Mesendoderm (in vitro differentiated cells): ENCODE measurements around the gene PLCB1.

ENCODE experiments used
- DNase-seq: peaks from one replicate; pipeline ENCODE4 v3.0.0; 2013
- H2AK5ac ChIP-seq: 2 replicates; pipeline ENCODE4 v1.6.1; 2013; ENCODE audit warnings: low read length, inconsistent platforms
- H2BK120ac ChIP-seq: 2 replicates; pipeline ENCODE4 v1.6.1; 2013; ENCODE audit warnings: low read depth, mild to moderate bottlenecking, low read length, moderate library complexity, mixed read lengths
- H2BK15ac ChIP-seq: replicated peaks from 2 replicates; pipeline ENCODE4 v1.6.1; 2013; ENCODE audit warnings: low read depth, mild to moderate bottlenecking, moderate library complexity
- H2BK5ac ChIP-seq: 2 replicates; pipeline ENCODE4 v1.6.1; 2013; ENCODE audit warnings: low read length, inconsistent platforms
- H3K18ac ChIP-seq: 2 replicates; pipeline ENCODE4 v1.6.1; 2013; ENCODE audit warnings: mild to moderate bottlenecking, low read length, mixed read lengths
- H3K23ac ChIP-seq: one replicate; pipeline ENCODE4 v1.6.1; 2013; ENCODE audit warnings: low read length
- H3K27ac ChIP-seq: 2 replicates; pipeline ENCODE4 v1.5.1; 2013; ENCODE audit warnings: low read depth, mild to moderate bottlenecking, inconsistent platforms, low read length, moderate library complexity
- H3K27me3 ChIP-seq: 2 replicates; pipeline ENCODE4 v1.6.1; 2013; ENCODE audit warnings: low read length, control low read depth, mild to moderate bottlenecking, inconsistent platforms; ENCODE audit not compliant: insufficient read depth, poor library complexity
- H3K36me3 ChIP-seq: 2 replicates; pipeline ENCODE4 v1.6.1; 2013; ENCODE audit warnings: low read length, inconsistent platforms; ENCODE audit not compliant: control insufficient read depth, insufficient read depth
- H3K4ac ChIP-seq: one replicate; pipeline ENCODE4 v1.6.1; 2013; ENCODE audit warnings: low read depth, mild to moderate bottlenecking, low read length, moderate library complexity
- H3K4me1 ChIP-seq: 2 replicates; pipeline ENCODE4 v1.6.1; 2013; ENCODE audit warnings: low read depth, low read length, inconsistent platforms; ENCODE audit not compliant: control insufficient read depth
- H3K4me2 ChIP-seq: 2 replicates; pipeline ENCODE4 v1.6.1; 2013; ENCODE audit warnings: low read length
- H3K4me3 ChIP-seq: 2 replicates; pipeline ENCODE4 v1.5.1; 2013; ENCODE audit warnings: mild to moderate bottlenecking, low read length
- H3K56ac ChIP-seq: one replicate; pipeline ENCODE4 v1.6.1; 2013; ENCODE audit warnings: low read length
- H3K79me1 ChIP-seq: 2 replicates; pipeline ENCODE4 v1.6.1; 2013; ENCODE audit warnings: low read length, inconsistent platforms
- H3K79me2 ChIP-seq: 2 replicates; pipeline ENCODE4 v1.6.1; 2013; ENCODE audit warnings: mild to moderate bottlenecking, low read length; ENCODE audit not compliant: control insufficient read depth, insufficient read depth
- H3K9ac ChIP-seq: 2 replicates; pipeline ENCODE4 v1.6.1; 2013; ENCODE audit warnings: low read length, inconsistent platforms
- H4K5ac ChIP-seq: one replicate; pipeline ENCODE4 v1.6.1; 2013; ENCODE audit warnings: low read length
- H4K8ac ChIP-seq: one replicate; pipeline ENCODE4 v1.6.1; 2013; ENCODE audit warnings: low read depth, mild to moderate bottlenecking, control low read depth, low read length, moderate library complexity
- WGBS: extraction: QIAGEN DNeasy Blood & Tissue Kit; methylation state at CpG from one replicate; pipeline ENCODE4 v1.1.7; 2013; ENCODE audit warnings: low lambda C conversion rate, missing lambda C conversion rate; ENCODE audit not compliant: insufficient coverage; ENCODE audit errors: extremely low coverage; 5-methylcytosine and 5-hydroxymethylcytosine counted together

Gene PLCB1

GRCh38 chr20:8162610-8163009 is 30.5 kb downstream of the PLCB1 start:
- no peak overlapping the region for H3K27ac ChIP-seq

GRCh38 chr20:8163543-8163942 is 31.5 kb downstream of the PLCB1 start:
- no peak overlapping the region for H3K4me3 ChIP-seq
- H2BK120ac ChIP-seq: no peak overlapping the region
- no peak overlapping the region for H2BK5ac ChIP-seq
- H3K27me3 ChIP-seq: no peaks in the 10 kb centered on the region
- no peaks in the 10 kb centered on the region for H3K36me3 ChIP-seq
- no peak overlapping the region for H3K4me2 ChIP-seq
- H3K56ac ChIP-seq: no peak overlapping the region
- H3K18ac ChIP-seq: no peak overlapping the region
- no peak overlapping the region for H3K23ac ChIP-seq
- no peak overlapping the region for H3K9ac ChIP-seq
- H3K79me1 ChIP-seq: no peaks in the 10 kb centered on the region
- H3K4me1 ChIP-seq: no peaks in the 10 kb centered on the region
- no peak overlapping the region for H2BK15ac ChIP-seq
- H3K27ac ChIP-seq: no peak overlapping the region
- DNase-seq: no peak
- H4K5ac ChIP-seq: no peak overlapping the region
- no CpG with 5 or more reads among the region's 4 CpGs for WGBS
- H4K8ac ChIP-seq: no peak overlapping the region
- H3K4ac ChIP-seq: no peak overlapping the region
- no peak overlapping the region for H2AK5ac ChIP-seq
- no peaks in the 10 kb centered on the region for H3K79me2 ChIP-seq

More at GRCh38 chr20:8162610-8163009, 30.5 kb downstream of the PLCB1 start:
- Histone ChIP-seq H3K79me1 (no peaks in the 10 kb centered on the region), H3K4me2 (no peak overlapping the region), H2BK5ac (no peak overlapping the region), H4K8ac (no peak overlapping the region), H3K56ac (no peak overlapping the region), H3K9ac (no peak overlapping the region), H3K23ac (no peak overlapping the region), H3K18ac (no peak overlapping the region), H4K5ac (no peak overlapping the region), H2AK5ac (no peak overlapping the region), H3K4me3 (no peak overlapping the region), H3K4ac (no peak overlapping the region), H3K4me1 (no peaks in the 10 kb centered on the region), H3K79me2 (no peaks in the 10 kb centered on the region), H3K36me3 (no peaks in the 10 kb centered on the region), H3K27me3 (no peaks in the 10 kb centered on the region), H2BK120ac (no peak overlapping the region), H2BK15ac (no peak overlapping the region)
- WGBS: no CpG with 5 or more reads among the region's 2 CpGs
- no peak for DNase-seq

GRCh38 chr20:8166730-8167129 is 34.7 kb downstream of the PLCB1 start:
- Histone ChIP-seq H2BK5ac (no peak overlapping the region), H2AK5ac (no peak overlapping the region), H4K8ac (no peak overlapping the region), H3K79me1 (no peaks in the 10 kb centered on the region), H3K9ac (no peak overlapping the region), H2BK120ac (no peak overlapping the region), H3K36me3 (no peaks in the 10 kb centered on the region), H4K5ac (no peak overlapping the region), H3K23ac (no peak overlapping the region), H3K4me3 (no peak overlapping the region), H3K27me3 (peaks cover 2% of the 10 kb centered on the region), H3K27ac (no peak overlapping the region), H3K4me2 (no peak overlapping the region), H2BK15ac (no peak overlapping the region), H3K56ac (no peak overlapping the region), H3K4me1 (no peaks in the 10 kb centered on the region), H3K4ac (no peak overlapping the region), H3K79me2 (no peaks in the 10 kb centered on the region), H3K18ac (no peak overlapping the region)
- WGBS: no CpG with 5 or more reads among the region's 7 CpGs
- no peak for DNase-seq

GRCh38 chr20:8168785-8169288 is 36.8 kb downstream of the PLCB1 start:
- Histone ChIP-seq H3K4me2 (no peak overlapping the region), H3K27me3 (peaks cover 2% of the 10 kb centered on the region), H3K9ac (no peak overlapping the region), H3K27ac (no peak overlapping the region), H3K79me1 (no peaks in the 10 kb centered on the region), H2BK120ac (no peak overlapping the region), H2BK5ac (no peak overlapping the region), H3K18ac (no peak overlapping the region), H3K23ac (no peak overlapping the region), H2AK5ac (no peak overlapping the region), H3K4ac (no peak overlapping the region), H4K8ac (no peak overlapping the region), H3K4me3 (no peak overlapping the region), H4K5ac (no peak overlapping the region), H2BK15ac (no peak overlapping the region), H3K56ac (no peak overlapping the region), H3K4me1 (no peaks in the 10 kb centered on the region), H3K36me3 (no peaks in the 10 kb centered on the region), H3K79me2 (no peaks in the 10 kb centered on the region)
- no CpG with 5 or more reads among the region's 3 CpGs for WGBS
- DNase-seq: no peak

- H3K4me2 ChIP-seq: no peak overlapping the region
- DNase-seq: no peak
- H3K18ac ChIP-seq: no peak overlapping the region
- H2BK5ac ChIP-seq: no peak overlapping the region
- H4K5ac ChIP-seq: no peak overlapping the region
- H2BK15ac ChIP-seq: no peak overlapping the region
- H2BK120ac ChIP-seq: no peak overlapping the region
- no peak overlapping the region for H3K9ac ChIP-seq
- H3K36me3 ChIP-seq: no peaks in the 10 kb centered on the region
- no peak overlapping the region for H3K27ac ChIP-seq
- no peak overlapping the region for H3K23ac ChIP-seq
- H2AK5ac ChIP-seq: no peak overlapping the region
- no CpG with 5 or more reads among the region's 1 CpG for WGBS
- H4K8ac ChIP-seq: no peak overlapping the region
- H3K56ac ChIP-seq: no peak overlapping the region
- no peaks in the 10 kb centered on the region for H3K79me1 ChIP-seq
- H3K4ac ChIP-seq: no peak overlapping the region
- no peaks in the 10 kb centered on the region for H3K79me2 ChIP-seq
- H3K27me3 ChIP-seq: peaks cover 2% of the 10 kb centered on the region
- H3K4me1 ChIP-seq: no peaks in the 10 kb centered on the region
- H3K4me3 ChIP-seq: no peak overlapping the region
Measured at GRCh38 chr20:8170921-8171320, 38.9 kb downstream of the PLCB1 start.

GRCh38 chr20:8172191-8172590 is 40.1 kb downstream of the PLCB1 start:
- Histone ChIP-seq H2BK15ac (no peak overlapping the region), H3K9ac (no peak overlapping the region), H4K8ac (no peak overlapping the region), H3K4me3 (no peak overlapping the region), H3K23ac (no peak overlapping the region), H3K56ac (no peak overlapping the region), H4K5ac (no peak overlapping the region), H3K27ac (no peak overlapping the region), H3K4ac (no peak overlapping the region), H3K4me1 (no peaks in the 10 kb centered on the region), H2AK5ac (no peak overlapping the region), H3K79me1 (no peaks in the 10 kb centered on the region), H3K4me2 (no peak overlapping the region), H3K27me3 (peaks cover 2% of the 10 kb centered on the region), H3K79me2 (no peaks in the 10 kb centered on the region), H2BK5ac (no peak overlapping the region), H3K18ac (no peak overlapping the region), H3K36me3 (no peaks in the 10 kb centered on the region), H2BK120ac (no peak overlapping the region)
- DNase-seq: peak; percentile 74
- WGBS: no CpG with 5 or more reads among the region's 2 CpGs
